Smooth muscle cell (in vitro differentiated cells): ENCODE measurements around the gene OR2T29. TPM values are rescaled to one million over a fixed set of nuclear protein-coding genes. Genes with fewer than 3 reads are reported as not detected.
"Not testable (repeated sequence)": the region's sequence is repeated elsewhere in the genome, so short reads cannot be mapped to it uniquely, and the experiment has no call there.

Experiments
- DNase-seq: peaks from one replicate; lab custom pipeline; 2025; ENCODE audit not compliant: unreplicated experiment; lab: John Stamatoyannopoulos, UW
- H2AFZ ChIP-seq: fragments of 200-600 bp; sonication (generic); 2 replicates; pipeline ENCODE4 v1.6.0; 2016; ENCODE audit warnings: antibody characterized with exemption, low read depth, mild to moderate bottlenecking
- H3F3A ChIP-seq: fragments of 200-600 bp; sonication (generic); 2 replicates; pipeline ENCODE4 v1.6.0; 2017; ENCODE audit warnings: antibody characterized with exemption, low read depth
- H3K27ac ChIP-seq: fragments of 200-600 bp; sonication (generic); 2 replicates; pipeline ENCODE4 v1.5.1; 2016; ENCODE audit warnings: low read depth, mild to moderate bottlenecking
- H3K27me3 ChIP-seq: fragments of 200-600 bp; sonication (generic); 2 replicates; pipeline ENCODE4 v1.6.1; 2016; ENCODE audit warnings: low read depth, mild to moderate bottlenecking
- H3K36me3 ChIP-seq: fragments of 200-600 bp; sonication (generic); 2 replicates; pipeline ENCODE4 v1.5.1; 2016; ENCODE audit warnings: low read depth
- H3K4me1 ChIP-seq: fragments of 200-600 bp; sonication (generic); 2 replicates; pipeline ENCODE4 v1.5.1; 2016; ENCODE audit warnings: low read depth
- H3K4me2 ChIP-seq: fragments of 200-600 bp; sonication (generic); 2 replicates; pipeline ENCODE4 v1.6.0; 2016; ENCODE audit warnings: mild to moderate bottlenecking
- H3K4me3 ChIP-seq: fragments of 200-600 bp; sonication (generic); 2 replicates; pipeline ENCODE4 v1.5.1; 2016; ENCODE audit warnings: mild to moderate bottlenecking
- H3K79me2 ChIP-seq: fragments of 200-600 bp; sonication (generic); 2 replicates; pipeline ENCODE4 v1.6.0; 2016; ENCODE audit warnings: low read depth, mild to moderate bottlenecking
- H3K9ac ChIP-seq: fragments of 200-600 bp; sonication (generic); 2 replicates; pipeline ENCODE4 v1.6.0; 2016; ENCODE audit warnings: low read depth
- H3K9me3 ChIP-seq: fragments of 200-600 bp; sonication (generic); replicated peaks from 2 replicates; pipeline ENCODE4 v1.5.1; 2016; ENCODE audit warnings: low read depth
- H4K20me1 ChIP-seq: fragments of 200-600 bp; sonication (generic); 2 replicates; pipeline ENCODE4 v1.6.0; 2016; ENCODE audit warnings: low read depth
- WGBS: methylation state at CpG from one replicate; pipeline ENCODE4 v1.1.7; 2016; ENCODE audit warnings: low lambda C conversion rate; 5-methylcytosine and 5-hydroxymethylcytosine counted together
- polyA plus RNA-seq: library from polyadenylated mRNA; unstranded; fragments of >200 nt; fragmentation: Nextera tagmentation; extraction: Ambion mirVana; gene quantifications from 2 replicates; pipeline ENCODE4 v1.2.1, GENCODE V29; 2016
- total RNA-seq: library from RNA; depleted of rRNA; stranded (reverse); fragments of >200 nt; gene quantifications from 2 replicates; pipeline ENCODE4 v1.2.3, GENCODE V29; 2014
- TF ChIP-seq, protein P1 (sequence below): fragments of 200-600 bp; sonication (generic); IDR thresholded peaks from 2 replicates; pipeline ENCODE4 v1.5.1; 2017; ENCODE audit warnings: borderline replicate concordance, mild to moderate bottlenecking, antibody characterized with exemption; ENCODE audit not compliant: insufficient read depth, poor library complexity, severe bottlenecking

The OR2T29 gene
- total and polyA plus RNA-seq, 2 experiments from 2014 or later, result not detected

DNA sequence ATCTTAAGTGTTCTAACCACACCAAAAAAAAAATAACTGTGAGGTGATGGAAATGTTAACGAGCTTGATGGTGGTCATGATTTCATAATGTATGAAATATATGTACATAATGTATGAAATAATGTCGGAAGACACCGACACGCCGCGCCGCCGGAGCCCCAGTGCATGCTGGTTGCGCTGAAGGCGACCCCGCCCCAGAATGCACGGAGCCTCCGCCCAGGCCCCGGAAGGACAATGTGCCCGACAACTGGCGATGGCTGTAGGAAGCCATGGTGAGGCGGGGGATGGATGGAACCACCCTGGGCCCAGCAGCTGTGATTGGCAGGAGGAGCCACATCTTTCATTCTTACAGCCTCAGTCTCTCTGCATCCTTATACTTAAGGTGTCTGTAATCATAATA is 27.5 kb upstream of the OR2T29 start:
- Histone ChIP-seq H3K9ac (no peak overlapping the region), H3K4me2 (no peak overlapping the region), H4K20me1 (no peaks in the 10 kb centered on the region), H3K79me2 (no peaks in the 10 kb centered on the region), H3K27me3 (no peaks in the 10 kb centered on the region), H3K4me3 (no peak overlapping the region), H3K36me3 (no peaks in the 10 kb centered on the region), H3K9me3 (peaks cover 17% of the 10 kb centered on the region), H3K27ac (no peak overlapping the region), H3F3A (no peaks in the 10 kb centered on the region), H2AFZ (no peak overlapping the region), H3K4me1 (no peaks in the 10 kb centered on the region)
- TF ChIP-seq, protein P1, sequence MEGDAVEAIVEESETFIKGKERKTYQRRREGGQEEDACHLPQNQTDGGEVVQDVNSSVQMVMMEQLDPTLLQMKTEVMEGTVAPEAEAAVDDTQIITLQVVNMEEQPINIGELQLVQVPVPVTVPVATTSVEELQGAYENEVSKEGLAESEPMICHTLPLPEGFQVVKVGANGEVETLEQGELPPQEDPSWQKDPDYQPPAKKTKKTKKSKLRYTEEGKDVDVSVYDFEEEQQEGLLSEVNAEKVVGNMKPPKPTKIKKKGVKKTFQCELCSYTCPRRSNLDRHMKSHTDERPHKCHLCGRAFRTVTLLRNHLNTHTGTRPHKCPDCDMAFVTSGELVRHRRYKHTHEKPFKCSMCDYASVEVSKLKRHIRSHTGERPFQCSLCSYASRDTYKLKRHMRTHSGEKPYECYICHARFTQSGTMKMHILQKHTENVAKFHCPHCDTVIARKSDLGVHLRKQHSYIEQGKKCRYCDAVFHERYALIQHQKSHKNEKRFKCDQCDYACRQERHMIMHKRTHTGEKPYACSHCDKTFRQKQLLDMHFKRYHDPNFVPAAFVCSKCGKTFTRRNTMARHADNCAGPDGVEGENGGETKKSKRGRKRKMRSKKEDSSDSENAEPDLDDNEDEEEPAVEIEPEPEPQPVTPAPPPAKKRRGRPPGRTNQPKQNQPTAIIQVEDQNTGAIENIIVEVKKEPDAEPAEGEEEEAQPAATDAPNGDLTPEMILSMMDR, result no peak
- WGBS, result 86% methylated on average over 17 of the region's 17 CpGs
- DNase-seq, result no peak

DNA sequence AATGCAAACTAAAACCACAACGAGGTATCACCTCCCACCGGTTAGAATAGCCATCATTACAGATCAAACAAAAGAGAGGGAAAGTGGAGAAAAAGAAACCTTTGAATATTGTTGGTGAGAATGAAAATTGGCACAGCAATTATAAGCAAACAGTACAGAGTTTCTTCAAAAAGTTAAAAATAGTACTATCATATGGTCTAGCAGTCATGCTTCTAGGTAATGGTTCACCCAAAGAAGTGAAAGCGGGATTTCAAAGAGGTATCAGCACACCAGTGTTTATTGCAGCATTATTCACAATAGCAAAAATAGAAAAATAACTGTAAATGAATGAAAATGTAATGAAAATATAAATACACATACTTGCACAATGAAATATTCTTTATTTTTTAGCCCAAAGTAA is 26.8 kb upstream of the OR2T29 start:
- no peak overlapping the region for H3K4me2 ChIP-seq
- H3K9ac ChIP-seq, result no peak overlapping the region
- H2AFZ ChIP-seq, result no peak overlapping the region
- no peak overlapping the region for H3K4me3 ChIP-seq
- WGBS, result 76% methylated on average over 3 of the region's 3 CpGs
- DNase-seq, result no peak
- H4K20me1 ChIP-seq, result no peaks in the 10 kb centered on the region
- H3K36me3 ChIP-seq, result no peaks in the 10 kb centered on the region
- H3K79me2 ChIP-seq, result no peaks in the 10 kb centered on the region
- H3F3A ChIP-seq, result no peaks in the 10 kb centered on the region
- TF ChIP-seq, protein P1, result no peak
- H3K27ac ChIP-seq, result no peak overlapping the region
- peaks cover 17% of the 10 kb centered on the region for H3K9me3 ChIP-seq
- H3K4me1 ChIP-seq, result no peaks in the 10 kb centered on the region
- H3K27me3 ChIP-seq, result no peaks in the 10 kb centered on the region

DNA sequence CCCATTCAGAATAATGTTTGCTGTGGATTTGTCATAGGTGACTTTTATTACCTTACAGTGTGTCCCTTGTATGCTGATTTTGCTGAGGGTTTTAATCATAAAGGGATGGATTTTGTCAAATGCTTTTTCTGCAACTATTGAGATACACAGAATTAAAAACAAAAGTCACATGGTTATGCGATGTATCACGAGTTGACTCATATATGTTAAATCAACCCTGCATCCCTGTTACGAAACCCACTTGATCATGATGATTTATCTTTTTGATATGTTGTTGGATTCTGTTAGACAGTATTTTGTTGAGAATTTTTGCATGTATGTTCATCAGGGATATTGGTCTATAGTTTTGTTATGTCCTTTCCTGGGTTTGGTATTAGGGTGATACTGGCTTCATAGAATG is 22.7 kb upstream of the OR2T29 start:
- H3F3A ChIP-seq, result no peaks in the 10 kb centered on the region
- no peak for DNase-seq
- H3K9ac ChIP-seq, result no peak overlapping the region
- no peak overlapping the region for H3K4me3 ChIP-seq
- H3K36me3 ChIP-seq, result no peaks in the 10 kb centered on the region
- no peak overlapping the region for H3K4me2 ChIP-seq
- no peaks in the 10 kb centered on the region for H4K20me1 ChIP-seq
- 78% methylated on average over 3 of the region's 3 CpGs for WGBS
- no peaks in the 10 kb centered on the region for H3K27me3 ChIP-seq
- H3K9me3 ChIP-seq, result peaks cover 17% of the 10 kb centered on the region
- no peak overlapping the region for H3K27ac ChIP-seq
- H3K79me2 ChIP-seq, result no peaks in the 10 kb centered on the region
- no peak overlapping the region for H2AFZ ChIP-seq
- TF ChIP-seq, protein P1, result no peak
- H3K4me1 ChIP-seq, result no peaks in the 10 kb centered on the region

DNA sequence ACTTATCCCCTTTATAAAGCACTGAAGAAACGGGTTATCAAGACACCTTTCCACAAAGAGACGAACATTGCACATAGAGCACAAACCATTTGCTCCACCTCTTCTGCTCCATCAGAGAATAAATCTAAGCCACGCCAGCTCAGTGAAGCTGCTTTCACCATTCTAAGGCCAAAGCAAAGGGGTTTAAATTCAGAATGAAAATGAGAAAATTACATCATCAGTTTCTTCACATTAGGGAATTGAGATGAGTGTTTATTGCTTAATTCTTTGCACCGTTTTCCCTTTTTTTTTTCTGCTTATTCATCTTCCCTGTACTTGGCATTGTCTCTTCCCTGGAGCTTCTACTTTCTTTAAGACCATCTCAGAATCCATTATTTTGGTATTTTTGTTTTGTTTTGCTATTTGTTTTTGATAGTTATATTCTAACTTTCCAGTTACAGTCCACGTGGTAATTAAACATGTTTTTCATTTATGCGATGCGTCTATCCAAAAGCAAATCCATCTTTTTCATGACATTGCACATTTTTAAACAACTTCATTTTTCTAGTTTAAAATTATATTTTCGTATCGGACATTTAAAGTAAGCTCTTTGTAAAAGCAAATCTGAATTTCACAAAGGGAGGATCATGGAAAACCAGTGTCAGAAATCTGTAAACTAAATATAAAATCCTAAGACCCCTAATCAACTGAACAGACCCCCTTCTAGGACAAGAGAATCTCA is 13.8 kb upstream of the OR2T29 start:
- Histone ChIP-seq H4K20me1 (no peaks in the 10 kb centered on the region), H3K4me1 (no peaks in the 10 kb centered on the region), H2AFZ (no peak overlapping the region), H3F3A (no peaks in the 10 kb centered on the region), H3K79me2 (no peaks in the 10 kb centered on the region), H3K4me2 (no peak overlapping the region), H3K36me3 (no peaks in the 10 kb centered on the region), H3K9me3 (no peaks in the 10 kb centered on the region), H3K27me3 (no peaks in the 10 kb centered on the region), H3K9ac (no peak overlapping the region), H3K4me3 (no peak overlapping the region), H3K27ac (no peak overlapping the region)
- DNase-seq, result no peak
- 73% methylated on average over 9 of the region's 9 CpGs for WGBS
- TF ChIP-seq, protein P1, result no peak

DNA sequence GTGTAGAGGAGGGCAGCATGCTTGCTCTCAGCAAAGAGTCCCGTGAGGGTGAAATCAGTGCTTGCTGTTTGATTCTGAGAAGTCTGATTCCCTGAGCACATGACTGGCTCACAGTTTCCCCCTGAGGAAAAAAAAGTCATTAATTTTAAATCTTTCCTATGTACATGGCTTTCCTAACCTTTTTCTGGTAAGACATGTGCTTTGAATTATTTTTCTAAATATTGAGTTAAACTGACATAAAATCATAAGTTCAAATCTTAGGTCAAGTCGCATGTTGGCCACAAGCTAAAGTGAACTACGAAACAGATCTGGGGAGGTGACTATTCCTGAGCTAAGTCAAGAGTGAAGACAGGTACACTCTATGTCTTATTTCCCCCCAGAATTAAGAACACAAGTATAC is 12.1 kb upstream of the OR2T29 start, which contains the start of gene OR2T34:
Gene OR2T34, minus strand, starts transcription at position 101 of the 400 bp plus-strand sequence. Its CDS starts 0 bp downstream, at position 101.
- not testable (repeated sequence) for H3K9me3 ChIP-seq, H3K79me2 ChIP-seq, H4K20me1 ChIP-seq, H3K9ac ChIP-seq, DNase-seq, H3K4me3 ChIP-seq, H3K4me1 ChIP-seq, H3K36me3 ChIP-seq, H3K27me3 ChIP-seq, H2AFZ ChIP-seq, H3F3A ChIP-seq, H3K4me2 ChIP-seq, H3K27ac ChIP-seq
- 78% methylated on average over 3 of the region's 3 CpGs for WGBS
